Measurements from ENCODE around the gene HERC2.

The HERC2 gene

DNA sequence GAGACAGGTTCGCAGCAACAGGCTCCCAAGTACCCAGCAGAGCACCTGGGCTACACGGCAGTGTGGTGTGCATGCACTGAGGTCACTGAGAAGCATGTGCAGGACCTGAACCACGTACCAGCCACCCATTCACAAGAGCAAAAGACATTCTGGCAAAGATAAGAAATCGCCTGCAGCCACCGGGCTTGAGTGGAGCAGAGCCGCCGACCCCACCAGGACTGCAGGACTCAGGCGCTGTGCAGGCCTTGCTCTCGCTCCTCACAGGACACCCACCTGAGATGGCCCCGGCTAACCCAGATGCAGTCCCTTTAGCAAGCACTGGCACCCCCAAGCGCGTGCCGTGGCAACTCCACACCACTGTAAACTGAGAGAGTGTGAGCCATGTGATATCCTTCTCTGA lies 190.6 kb downstream of the HERC2 start:
- TF ChIP-seq, protein P1, sequence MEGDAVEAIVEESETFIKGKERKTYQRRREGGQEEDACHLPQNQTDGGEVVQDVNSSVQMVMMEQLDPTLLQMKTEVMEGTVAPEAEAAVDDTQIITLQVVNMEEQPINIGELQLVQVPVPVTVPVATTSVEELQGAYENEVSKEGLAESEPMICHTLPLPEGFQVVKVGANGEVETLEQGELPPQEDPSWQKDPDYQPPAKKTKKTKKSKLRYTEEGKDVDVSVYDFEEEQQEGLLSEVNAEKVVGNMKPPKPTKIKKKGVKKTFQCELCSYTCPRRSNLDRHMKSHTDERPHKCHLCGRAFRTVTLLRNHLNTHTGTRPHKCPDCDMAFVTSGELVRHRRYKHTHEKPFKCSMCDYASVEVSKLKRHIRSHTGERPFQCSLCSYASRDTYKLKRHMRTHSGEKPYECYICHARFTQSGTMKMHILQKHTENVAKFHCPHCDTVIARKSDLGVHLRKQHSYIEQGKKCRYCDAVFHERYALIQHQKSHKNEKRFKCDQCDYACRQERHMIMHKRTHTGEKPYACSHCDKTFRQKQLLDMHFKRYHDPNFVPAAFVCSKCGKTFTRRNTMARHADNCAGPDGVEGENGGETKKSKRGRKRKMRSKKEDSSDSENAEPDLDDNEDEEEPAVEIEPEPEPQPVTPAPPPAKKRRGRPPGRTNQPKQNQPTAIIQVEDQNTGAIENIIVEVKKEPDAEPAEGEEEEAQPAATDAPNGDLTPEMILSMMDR (IDR thresholded peaks at IDR 0.05; ENCODE audit: low read depth, low read length): no peak
- in situ Hi-C loops (cut with HindIII; ENCODE audit: low sequenced_read_pairs): no loop called here
- no peak for DNase-seq (ENCODE audit: low read depth, low spot score)
- no peak overlapping the region for H3K4me3 ChIP-seq (ENCODE audit: low read depth, low read length)

GRCh38 chr15:28130651-28131050 lies 191.3 kb downstream of the HERC2 start:
- DNase-seq (ENCODE audit: low read depth, low spot score): no peak
- in situ Hi-C loops (cut with HindIII; ENCODE audit: low sequenced_read_pairs): no loop called here
- H3K4me3 ChIP-seq (ENCODE audit: low read depth, low read length): no peak overlapping the region
- TF ChIP-seq, protein P1 (IDR thresholded peaks at IDR 0.05; ENCODE audit: low read depth, low read length): no peak

DNA sequence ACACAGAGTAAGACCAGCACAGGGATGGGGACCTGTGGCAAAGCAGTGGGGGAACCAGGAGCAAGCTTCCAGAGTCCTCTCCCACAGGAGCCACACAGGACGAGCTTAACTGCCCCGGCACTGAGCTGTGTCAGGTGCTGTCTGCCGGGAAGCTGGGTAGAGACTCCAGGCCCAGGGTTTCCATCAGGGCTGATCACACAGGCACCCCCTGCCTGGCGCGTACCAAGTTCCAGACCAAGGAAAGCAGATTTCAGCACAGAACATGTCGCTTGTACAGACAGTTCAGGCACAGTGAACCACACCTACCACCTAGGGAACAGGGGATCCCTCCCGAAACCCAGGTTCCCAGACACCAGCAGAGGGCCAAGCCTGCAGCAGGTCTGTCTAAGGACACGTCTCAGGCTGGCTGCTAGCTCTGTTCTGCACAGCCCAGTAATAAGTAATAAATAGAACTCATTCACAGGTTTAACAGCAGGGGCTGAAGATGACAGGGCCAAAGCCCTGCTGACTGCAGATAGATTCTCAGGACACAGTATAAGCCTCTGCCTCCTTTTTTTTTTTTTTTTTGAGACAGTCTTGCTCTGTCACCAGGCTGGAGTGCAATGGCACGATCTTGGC lies 192.6 kb downstream of the HERC2 start:
- H3K4me3 ChIP-seq (ENCODE audit: low read depth, low read length): no peak overlapping the region
- in situ Hi-C loops (cut with HindIII; ENCODE audit: low sequenced_read_pairs): no loop called here
- no peak for DNase-seq (ENCODE audit: low read depth, low spot score)
- TF ChIP-seq, protein P1 (IDR thresholded peaks at IDR 0.05; ENCODE audit: low read depth, low read length): no peak

- DNase-seq (ENCODE audit: low read depth, low spot score): no peak
- in situ Hi-C loops (cut with HindIII; ENCODE audit: low sequenced_read_pairs): no loop called here
- no peak overlapping the region for H3K4me3 ChIP-seq (ENCODE audit: low read depth, low read length)
- TF ChIP-seq, protein P1 (IDR thresholded peaks at IDR 0.05; ENCODE audit: low read depth, low read length): no peak
These were observed 193.9 kb downstream of the HERC2 start for GRCh38 chr15:28128031-28128430.

DNA sequence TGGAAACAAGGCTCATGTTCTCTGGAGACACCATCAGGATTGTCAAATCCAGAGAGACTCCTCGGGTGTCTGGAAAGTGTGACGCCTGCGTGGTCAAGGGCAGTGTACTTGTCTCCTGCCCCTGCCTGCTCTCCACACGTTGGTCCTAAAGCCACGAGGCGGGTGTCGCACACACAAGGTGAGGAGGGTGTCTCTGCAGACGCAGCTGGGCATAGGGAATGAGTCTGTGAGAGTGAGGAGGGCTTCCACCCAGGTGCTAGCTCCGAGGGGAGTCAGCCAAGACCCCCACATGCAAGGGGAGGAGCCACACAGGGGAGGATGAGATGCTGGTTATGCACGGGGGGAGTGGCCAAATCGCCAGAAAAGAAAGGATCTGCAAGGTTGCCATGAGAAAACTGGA lies 194.9 kb downstream of the HERC2 start:
- no peak for DNase-seq (ENCODE audit: low read depth, low spot score)
- TF ChIP-seq, protein P1 (IDR thresholded peaks at IDR 0.05; ENCODE audit: low read depth, low read length): no peak
- in situ Hi-C loops (cut with HindIII; ENCODE audit: low sequenced_read_pairs): no loop called here
- H3K4me3 ChIP-seq (ENCODE audit: low read depth, low read length): no peak overlapping the region

GRCh38 chr15:28125673-28126651 lies 196.0 kb downstream of the HERC2 start:
- peak; percentile 62 for DNase-seq (ENCODE audit: low read depth, low spot score)
- TF ChIP-seq, protein P1 (IDR thresholded peaks at IDR 0.05; ENCODE audit: low read depth, low read length): peak; percentile 67
- no peak overlapping the region for H3K4me3 ChIP-seq (ENCODE audit: low read depth, low read length)
- in situ Hi-C loops (cut with HindIII; ENCODE audit: low sequenced_read_pairs): no loop called here

All from astrocyte of the spinal cord (primary cell).